ENCODE measurements around the gene ADCY7. TPM values are rescaled to one million over a fixed set of nuclear protein-coding genes. Genes with fewer than 3 reads are reported as not detected.

Gene ADCY7
- total RNA-seq, 3 donors from 2014 or later (not counting 1 experiment from before 2014, with no cell fraction given) = 479 to 591 (median 512) TPM

GRCh38 chr16:50229149-50229726, 37.1 kb upstream of the ADCY7 start:
- DNase-seq = no peak
- H3K27ac Mint-ChIP-seq = peak overlapping the region; percentile 20 to 74
- no peaks in the 10 kb centered on the region for H3K9me3 ChIP-seq (ENCODE audit: control insufficient read depth, insufficient read depth, low read length)
- intact Hi-C loops (cut with micrococcal nuclease) = loop anchor here (5.0 kb wide), 1 partner anchor 53 kb away; no protein-coding TSS in a partner anchor
- H3K27me3 Mint-ChIP-seq (ENCODE audit: low read depth in 2 of 2) = no peaks in the 10 kb centered on the region
- no peaks in the 10 kb centered on the region for H3K27me3 ChIP-seq (ENCODE audit: control insufficient read depth, insufficient read depth, low read length)
- peak overlapping the region; percentile 29 for H3K27ac ChIP-seq (ENCODE audit: low read length)
- WGBS (ENCODE audit: insufficient coverage) = 92% methylated on average over 8 of the region's 10 CpGs
- peak overlapping the region; percentile 4 for H3K4me3 Mint-ChIP-seq
- H3K4me1 ChIP-seq (ENCODE audit: control insufficient read depth, insufficient read depth, low read length) = peaks cover 18% of the 10 kb centered on the region
- no peaks in the 10 kb centered on the region for H3K9me3 Mint-ChIP-seq
- H3K4me3 ChIP-seq (ENCODE audit: low read length) = no peak overlapping the region
- peak in 1 of 3 donors; percentile 16 for ATAC-seq
- H3K36me3 ChIP-seq (ENCODE audit: control insufficient read depth, insufficient read depth, low read length) = peaks cover 30% of the 10 kb centered on the region
- H3K4me1 Mint-ChIP-seq = peaks cover 24 to 25% of the 10 kb centered on the region in 2 donors
- no peak for TF ChIP-seq CTCF (IDR thresholded peaks at IDR 0.05)
- peaks cover 24% of the 10 kb centered on the region for H3K36me3 Mint-ChIP-seq

- Mint-ChIP-seq H3K27ac (peak overlapping the region in 1 of 2 donors; percentile 31), H3K9me3 (no peaks in the 10 kb centered on the region), H3K4me1 (no peaks in the 10 kb centered on the region), H3K4me3 (no peak overlapping the region), H3K36me3 (no peaks in the 10 kb centered on the region), H3K27me3 (ENCODE audit: low read depth in 2 of 2) (no peaks in the 10 kb centered on the region)
- ATAC-seq = no peak
- no peak overlapping the region for H3K27ac ChIP-seq (ENCODE audit: low read length)
- H3K9me3 ChIP-seq (ENCODE audit: control insufficient read depth, insufficient read depth, low read length) = no peaks in the 10 kb centered on the region
- no peak for TF ChIP-seq CTCF (IDR thresholded peaks at IDR 0.05)
- H3K27me3 ChIP-seq (ENCODE audit: control insufficient read depth, insufficient read depth, low read length) = no peaks in the 10 kb centered on the region
- 93% methylated on average over 5 of the region's 5 CpGs for WGBS (ENCODE audit: insufficient coverage)
- H3K4me3 ChIP-seq (ENCODE audit: low read length) = no peak overlapping the region
- peaks cover 2% of the 10 kb centered on the region for H3K36me3 ChIP-seq (ENCODE audit: control insufficient read depth, insufficient read depth, low read length)
- no peaks in the 10 kb centered on the region for H3K4me1 ChIP-seq (ENCODE audit: control insufficient read depth, insufficient read depth, low read length)
- no peak for DNase-seq
- intact Hi-C loops (cut with micrococcal nuclease) = no loop called here
These were observed 31.4 kb upstream of the ADCY7 start for GRCh38 chr16:50234771-50235556.

- Mint-ChIP-seq H3K36me3 (no peaks in the 10 kb centered on the region), H3K4me3 (no peak overlapping the region), H3K9me3 (no peaks in the 10 kb centered on the region), H3K27ac (peak overlapping the region in 1 of 2 donors; percentile 31), H3K4me1 (no peaks in the 10 kb centered on the region), H3K27me3 (ENCODE audit: low read depth in 2 of 2) (no peaks in the 10 kb centered on the region)
- Histone ChIP-seq H3K27me3 (ENCODE audit: control insufficient read depth, insufficient read depth, low read length) (no peaks in the 10 kb centered on the region), H3K4me3 (ENCODE audit: low read length) (no peak overlapping the region), H3K4me1 (ENCODE audit: control insufficient read depth, insufficient read depth, low read length) (no peaks in the 10 kb centered on the region), H3K9me3 (ENCODE audit: control insufficient read depth, insufficient read depth, low read length) (no peaks in the 10 kb centered on the region), H3K27ac (ENCODE audit: low read length) (no peak overlapping the region), H3K36me3 (ENCODE audit: control insufficient read depth, insufficient read depth, low read length) (peaks cover 2% of the 10 kb centered on the region)
- no peak for ATAC-seq
- no peak for DNase-seq
- TF ChIP-seq CTCF (IDR thresholded peaks at IDR 0.05) = no peak
- WGBS (ENCODE audit: insufficient coverage) = 94% methylated on average over 6 of the region's 6 CpGs
- intact Hi-C loops (cut with micrococcal nuclease) = no loop called here
These were observed 30.8 kb upstream of the ADCY7 start for GRCh38 chr16:50235581-50235980.

Measured in natural killer cell (primary cell).